HS-5 (cell line): ENCODE data around the gene OTOGL.
"Not testable (repeated sequence)": the region's sequence is repeated elsewhere in the genome, so short reads cannot be mapped to it uniquely, and the experiment has no call there.

Source experiments
- DNase-seq: peaks from one replicate; pipeline ENCODE4 v3.0.0-alpha.2; 2012; ENCODE audit warnings: low read depth

The OTOGL gene

GRCh38 chr12:80188576-80188975 is 89.2 kb downstream of the OTOGL start:
- no peak for DNase-seq

- DNase-seq = no peak
Observed at GRCh38 chr12:80189241-80189640, 89.9 kb downstream of the OTOGL start.

DNA sequence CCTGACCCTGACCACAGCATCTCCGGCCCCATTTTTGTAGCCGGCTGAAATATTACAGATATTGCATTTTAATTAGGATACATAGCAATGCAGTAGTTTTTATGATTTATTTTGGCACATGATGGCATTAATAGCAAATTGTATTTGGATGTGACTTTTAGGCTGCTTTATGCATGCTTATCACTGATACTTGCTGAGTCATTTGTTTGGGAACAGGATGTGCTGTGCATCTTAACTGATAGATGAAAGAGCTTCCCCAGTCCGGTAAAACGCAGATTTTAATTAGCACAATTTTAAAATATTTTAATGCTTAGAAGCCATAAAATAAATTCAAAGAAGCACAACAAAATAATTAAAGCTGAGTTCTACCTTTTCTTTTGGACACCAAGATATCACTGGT is 90.7 kb downstream of the OTOGL start:
- DNase-seq = no peak

DNA sequence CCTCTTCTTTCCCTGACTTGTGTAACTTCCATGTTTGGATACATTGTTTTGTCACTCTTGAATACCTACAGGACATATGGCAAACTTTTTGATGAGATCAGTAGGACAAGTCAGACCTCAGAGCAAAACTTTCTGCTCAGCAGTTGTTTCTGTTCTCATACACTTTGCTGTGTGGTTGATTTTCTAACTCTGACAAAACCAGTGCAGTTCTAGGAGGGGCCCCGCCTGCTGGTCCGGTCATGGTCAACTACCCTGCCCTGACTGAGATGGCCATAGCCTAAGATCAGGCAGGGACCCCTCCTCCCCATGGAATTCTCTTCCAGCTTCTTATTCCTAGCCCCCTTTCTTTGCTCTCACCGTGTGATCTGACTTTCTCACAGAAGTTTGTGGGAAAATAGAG is 92.8 kb downstream of the OTOGL start:
- no peak for DNase-seq

- no peak for DNase-seq
Observed at GRCh38 chr12:80193865-80194264, 94.5 kb downstream of the OTOGL start.

DNA sequence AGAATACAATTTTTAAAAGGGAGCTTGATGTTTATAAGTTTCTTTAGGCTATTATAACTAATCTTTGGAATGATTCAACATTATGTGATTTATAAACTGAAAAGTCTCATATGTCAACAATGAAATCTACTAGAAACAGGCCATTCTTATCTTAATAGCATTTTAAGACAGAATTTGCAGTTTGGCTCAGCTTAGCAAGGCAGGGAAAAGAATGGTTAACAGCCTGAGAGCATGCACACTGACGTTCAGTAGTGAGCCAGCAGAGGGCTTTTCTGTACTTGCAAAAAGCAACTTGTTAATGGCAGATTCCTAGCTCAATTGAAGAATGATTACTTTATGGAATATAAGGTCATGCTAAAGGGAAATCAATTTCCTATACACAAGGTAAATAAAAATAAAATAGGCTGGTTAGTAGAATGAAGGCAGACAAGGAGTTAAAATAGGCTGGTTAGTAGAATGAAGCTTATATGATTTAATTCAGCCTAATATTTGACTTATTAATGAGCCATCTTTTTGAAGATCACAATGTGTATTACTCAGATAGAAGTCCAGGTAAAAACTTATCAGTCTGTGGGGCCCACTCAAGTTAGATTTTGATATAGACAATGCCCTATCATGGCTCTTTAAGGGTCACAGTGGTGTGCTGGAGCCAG is 95.9 kb downstream of the OTOGL start:
- no peak for DNase-seq

GRCh38 chr12:80195737-80196136 is 96.4 kb downstream of the OTOGL start:
- DNase-seq = no peak

DNA sequence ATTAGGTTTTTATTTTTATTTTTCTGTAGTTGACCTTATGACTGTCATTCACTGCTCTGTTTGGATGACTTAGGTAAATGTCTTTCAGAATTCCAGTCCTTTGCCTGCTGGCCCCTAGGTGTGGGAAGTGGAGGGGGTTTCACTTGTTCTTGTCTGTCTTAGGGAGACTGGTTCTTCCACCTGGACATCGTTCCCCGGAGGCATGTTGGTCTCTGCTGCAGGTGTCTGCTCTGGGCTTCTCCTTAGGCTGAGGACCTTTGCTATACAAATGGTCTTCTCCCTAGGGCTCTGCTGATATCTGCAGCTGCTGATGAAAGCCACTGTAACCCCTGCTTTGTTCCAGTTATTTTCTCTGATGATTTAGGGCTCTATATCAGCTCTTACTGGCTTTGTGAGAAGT is 97.1 kb downstream of the OTOGL start:
- DNase-seq = no peak

GRCh38 chr12:80198782-80199337 is 99.5 kb downstream of the OTOGL start:
- no peak for DNase-seq

DNA sequence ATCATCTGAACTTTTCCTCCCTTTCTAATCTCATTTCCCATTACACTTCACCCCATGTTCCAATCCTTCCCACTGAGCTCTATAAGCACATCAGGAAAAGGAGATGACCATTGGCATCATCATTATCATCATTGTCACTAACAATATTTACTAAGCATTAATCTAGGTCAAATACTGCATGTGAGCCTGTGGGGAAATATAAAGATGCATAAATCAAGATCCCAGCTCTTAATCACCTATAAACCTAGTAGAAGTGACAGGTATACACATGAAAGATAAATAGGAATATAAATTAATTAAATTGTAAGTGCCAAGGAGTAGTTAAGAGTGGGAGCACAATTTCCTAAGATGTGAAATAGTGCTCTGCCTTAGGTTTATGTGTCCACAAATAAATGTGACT is 100.6 kb downstream of the OTOGL start:
- DNase-seq = no peak

DNA sequence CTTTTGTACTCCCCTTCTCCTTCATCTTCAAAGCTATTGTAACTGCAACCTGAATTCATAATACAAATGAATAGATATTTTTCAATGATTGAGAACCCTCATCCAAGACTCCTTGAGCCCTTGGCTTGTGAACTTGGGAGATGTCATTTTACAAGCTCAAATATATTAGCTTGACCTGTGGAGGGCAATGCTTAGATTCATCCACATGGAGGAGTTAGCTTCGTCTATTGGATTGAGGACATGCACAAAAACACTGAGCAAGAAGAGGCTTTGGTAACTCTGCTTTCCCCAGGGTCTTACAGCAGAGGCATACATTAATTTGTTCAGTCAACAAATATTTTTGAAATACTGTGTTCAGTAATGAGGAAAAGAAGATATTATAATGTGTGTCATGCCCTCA is 101.1 kb downstream of the OTOGL start:
- DNase-seq = no peak

DNA sequence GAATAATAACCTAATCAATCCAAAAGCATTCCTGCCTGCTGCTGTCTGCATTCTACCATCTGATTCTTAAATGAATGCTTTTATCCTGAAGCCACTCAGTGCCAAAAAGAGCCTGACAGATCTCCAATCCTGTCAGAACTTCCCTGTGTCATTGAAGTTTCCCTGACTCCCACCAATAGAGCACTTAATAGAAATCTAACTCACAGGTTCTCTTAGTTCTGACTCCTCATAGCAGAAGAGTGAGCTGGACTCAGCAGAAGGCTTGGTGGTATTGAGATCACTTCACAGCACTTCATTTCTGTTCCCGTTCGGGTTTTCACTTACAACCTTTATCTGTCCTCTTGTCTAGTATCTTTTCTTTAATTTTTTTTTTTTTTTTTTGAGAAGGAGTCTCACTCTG is 102.6 kb downstream of the OTOGL start:
- DNase-seq = no peak

- DNase-seq = no peak
Observed at GRCh38 chr12:80205960-80206359, 106.6 kb downstream of the OTOGL start.

- no peak for DNase-seq
Observed at GRCh38 chr12:80208071-80208470, 108.7 kb downstream of the OTOGL start.

DNA sequence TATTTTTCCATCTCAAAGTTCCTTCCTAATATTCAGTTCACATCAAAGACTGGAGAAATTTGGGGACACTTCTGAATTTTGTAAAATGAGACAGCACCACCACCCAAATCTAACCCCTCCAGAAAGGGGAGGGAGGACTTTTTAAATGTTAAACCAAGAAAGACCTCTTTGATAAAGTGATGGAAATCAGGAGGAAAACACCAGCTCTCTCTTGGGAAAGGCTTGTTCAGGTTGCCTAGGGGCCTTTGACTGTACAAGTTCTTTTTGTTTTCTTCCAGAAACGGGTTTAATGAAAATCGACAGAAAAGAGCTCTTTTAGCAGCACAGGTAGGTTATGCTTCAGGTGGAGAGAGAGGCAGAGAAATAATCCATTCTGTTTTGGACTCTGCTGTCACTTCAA is 112.3 kb downstream of the OTOGL start:
- DNase-seq = no peak

DNA sequence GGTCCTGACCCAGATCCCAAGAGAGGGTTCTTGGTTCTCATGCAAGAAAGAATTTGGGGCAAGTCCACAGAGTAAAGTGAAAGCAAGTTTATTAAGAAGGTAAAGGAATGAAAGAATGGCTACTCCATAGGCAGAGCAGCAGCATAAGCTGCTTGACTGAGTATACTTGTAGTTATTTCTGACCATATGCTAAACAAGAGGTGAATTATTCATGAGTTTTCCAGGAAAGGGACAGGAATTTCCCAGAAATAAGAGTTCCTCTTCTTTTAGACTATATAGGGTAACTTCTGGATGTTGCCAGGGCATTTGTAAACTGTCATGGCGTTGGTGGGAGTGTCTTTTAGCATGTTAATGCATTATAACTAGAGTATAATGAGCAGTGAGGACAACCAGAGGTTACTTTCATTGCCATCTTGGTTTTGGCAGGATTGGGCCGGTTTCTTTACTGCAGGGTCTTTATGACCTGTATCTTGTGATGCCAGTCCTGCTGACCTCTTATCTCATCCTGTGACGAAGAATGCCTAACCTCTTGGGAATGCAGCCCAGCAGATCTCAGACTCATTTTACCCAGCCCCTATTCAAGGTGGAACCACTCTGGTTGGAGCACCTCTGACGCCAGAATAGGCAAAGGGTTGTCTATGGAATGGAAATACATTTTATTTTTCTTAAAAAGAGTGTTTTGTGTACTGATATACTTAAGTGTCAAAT is 113.8 kb downstream of the OTOGL start:
- DNase-seq = no peak

- no peak for DNase-seq
Observed at GRCh38 chr12:80213871-80214270, 114.5 kb downstream of the OTOGL start.

DNA sequence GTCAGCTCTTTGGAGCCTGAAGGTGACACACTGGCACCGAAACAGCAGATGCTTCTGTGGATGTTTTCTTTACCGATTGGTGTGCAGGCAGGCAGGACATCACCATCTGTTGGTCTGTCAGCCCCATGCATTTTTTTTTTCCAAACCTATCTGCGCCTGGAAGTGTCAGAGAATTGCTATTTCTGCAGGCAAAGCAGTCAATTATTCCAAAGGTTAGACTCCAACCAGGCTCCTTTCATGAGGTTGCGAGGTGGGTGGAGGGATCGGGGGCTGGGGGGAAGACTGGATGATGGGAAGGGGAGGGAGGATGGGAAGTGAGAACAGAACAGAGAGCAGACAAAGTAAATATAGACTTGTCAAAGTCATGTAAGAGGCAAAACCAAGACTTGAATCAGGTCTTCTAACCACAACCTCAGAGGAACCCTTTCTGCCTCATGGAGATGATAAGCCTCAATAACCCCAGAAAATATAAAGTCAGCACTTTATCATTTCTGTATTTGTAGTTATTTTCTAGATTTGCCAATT is 117.7 kb downstream of the OTOGL start:
- no peak for DNase-seq

DNA sequence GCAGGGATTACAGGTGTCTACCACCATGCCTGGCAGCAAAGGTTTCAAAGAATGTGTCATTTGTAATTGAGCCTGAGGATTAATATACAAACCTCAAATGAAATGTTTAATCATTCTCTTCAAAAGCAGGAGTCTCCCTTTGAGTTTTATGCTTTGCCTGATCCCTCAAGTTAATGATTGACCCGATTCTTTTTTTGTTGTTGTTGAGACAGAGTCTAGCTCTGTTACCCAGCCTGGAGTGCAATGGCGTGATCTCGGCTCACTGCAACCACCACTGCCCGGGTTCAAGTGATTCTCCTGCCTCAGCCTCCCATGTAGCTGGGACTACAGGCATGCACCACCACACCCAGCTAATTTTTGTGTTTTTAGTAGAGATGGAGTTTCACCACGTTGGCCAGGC is 119.6 kb downstream of the OTOGL start:
- DNase-seq = not testable (repeated sequence)

DNA sequence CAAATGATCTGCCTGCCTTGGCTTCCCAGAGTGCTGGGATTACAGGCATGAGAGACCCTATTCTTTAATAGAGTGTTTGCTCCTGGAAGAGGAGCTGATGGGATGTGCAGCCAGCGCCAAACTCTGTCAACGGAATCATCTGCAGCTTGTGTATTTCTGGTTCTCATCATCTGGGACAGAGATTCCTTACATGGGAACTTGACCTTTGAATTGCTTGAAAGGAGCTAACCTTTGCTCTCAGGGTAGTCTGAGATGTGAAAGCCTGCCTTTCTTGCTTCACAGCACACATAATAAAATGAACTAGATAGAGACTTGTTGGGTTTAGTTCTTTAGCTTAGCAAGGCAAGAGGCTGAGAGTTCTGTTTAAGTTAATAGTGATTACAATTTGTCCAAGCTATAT is 120.0 kb downstream of the OTOGL start:
- DNase-seq = no peak

GRCh38 chr12:80222261-80222660 is 122.9 kb downstream of the OTOGL start:
- DNase-seq = no peak

- peak; percentile 30 for DNase-seq
Observed at GRCh38 chr12:80226576-80226975, 127.2 kb downstream of the OTOGL start.

DNA sequence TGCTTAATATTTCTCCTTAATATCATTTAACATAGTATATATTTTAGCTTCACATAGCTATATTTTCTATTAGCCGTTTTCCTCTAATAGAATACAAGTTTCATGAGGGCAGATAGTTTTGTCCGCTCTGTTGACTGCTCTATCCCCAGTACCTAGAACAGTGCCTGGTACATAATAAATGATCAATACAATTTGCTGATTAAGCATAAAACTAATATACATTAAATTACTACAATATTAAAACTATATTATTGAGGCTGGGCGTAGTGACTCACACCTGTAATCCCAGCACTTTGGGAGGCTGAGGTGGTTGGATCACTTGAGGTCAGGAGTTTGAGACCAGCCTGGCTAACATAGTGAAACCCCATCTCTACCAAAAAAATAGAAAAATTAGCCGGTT is 128.6 kb downstream of the OTOGL start:
- not testable (repeated sequence) for DNase-seq
